Inflammatory macrophage (primary cell): ENCODE results near the gene RPS6KA5.
"Not testable (repeated sequence)": the region's sequence is repeated elsewhere in the genome, so short reads cannot be mapped to it uniquely, and the experiment has no call there.

Experiments used
- DNase-seq, 2 donors: peaks; one replicate each; pipeline ENCODE4 v3.0.0-alpha.2; 2020 to 2022

RPS6KA5 gene

GRCh38 chr14:90866833-90867232 lies 193.6 kb downstream of the RPS6KA5 start:
- DNase-seq: peak in 1 of 2 donors; percentile 9

GRCh38 chr14:90864741-90865140 lies 195.7 kb downstream of the RPS6KA5 start:
- no peak for DNase-seq

- DNase-seq: no peak
These were observed 201.9 kb downstream of the RPS6KA5 start for GRCh38 chr14:90858511-90858910.

DNA sequence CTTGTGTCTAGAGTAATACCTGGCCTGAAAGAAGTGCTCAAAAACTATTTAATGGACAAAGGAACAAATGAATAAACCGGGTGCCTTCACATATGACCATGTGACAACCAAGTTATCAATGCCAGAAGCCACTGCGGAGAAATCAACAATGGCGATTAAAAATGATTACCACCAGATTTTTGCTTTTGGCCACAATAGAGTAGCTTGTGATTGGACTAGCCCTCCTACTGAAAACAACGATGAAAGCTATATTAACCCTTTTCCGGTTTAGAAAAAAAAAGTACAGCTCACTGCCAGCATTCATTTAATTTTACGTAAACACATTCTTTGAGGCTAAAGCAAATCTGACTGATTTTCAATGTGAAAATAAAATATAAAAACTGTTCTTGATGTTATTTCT lies 202.6 kb downstream of the RPS6KA5 start:
- DNase-seq: no peak

DNA sequence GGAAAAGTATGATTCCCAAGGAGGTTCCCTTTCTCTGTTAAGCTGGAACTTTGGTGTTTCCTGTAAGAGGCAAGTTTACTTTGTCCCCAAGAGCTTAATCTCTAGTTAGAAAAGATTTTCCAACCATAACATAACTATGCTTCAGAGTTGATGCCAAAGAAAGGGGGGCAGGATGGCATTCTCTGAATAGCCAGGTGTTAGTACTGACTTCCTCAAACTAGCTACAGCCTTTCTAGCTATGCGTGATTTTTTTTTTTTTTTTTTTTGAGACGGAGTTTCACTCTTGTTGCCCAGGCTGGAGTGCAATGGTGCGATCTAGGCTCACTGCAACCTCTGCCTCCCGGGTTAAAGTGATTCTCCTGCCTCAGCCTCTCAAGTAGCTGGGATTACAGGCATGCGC lies 204.3 kb downstream of the RPS6KA5 start:
- DNase-seq: not testable (repeated sequence)

- no peak for DNase-seq
These were observed 207.3 kb downstream of the RPS6KA5 start for GRCh38 chr14:90853116-90853515.

DNA sequence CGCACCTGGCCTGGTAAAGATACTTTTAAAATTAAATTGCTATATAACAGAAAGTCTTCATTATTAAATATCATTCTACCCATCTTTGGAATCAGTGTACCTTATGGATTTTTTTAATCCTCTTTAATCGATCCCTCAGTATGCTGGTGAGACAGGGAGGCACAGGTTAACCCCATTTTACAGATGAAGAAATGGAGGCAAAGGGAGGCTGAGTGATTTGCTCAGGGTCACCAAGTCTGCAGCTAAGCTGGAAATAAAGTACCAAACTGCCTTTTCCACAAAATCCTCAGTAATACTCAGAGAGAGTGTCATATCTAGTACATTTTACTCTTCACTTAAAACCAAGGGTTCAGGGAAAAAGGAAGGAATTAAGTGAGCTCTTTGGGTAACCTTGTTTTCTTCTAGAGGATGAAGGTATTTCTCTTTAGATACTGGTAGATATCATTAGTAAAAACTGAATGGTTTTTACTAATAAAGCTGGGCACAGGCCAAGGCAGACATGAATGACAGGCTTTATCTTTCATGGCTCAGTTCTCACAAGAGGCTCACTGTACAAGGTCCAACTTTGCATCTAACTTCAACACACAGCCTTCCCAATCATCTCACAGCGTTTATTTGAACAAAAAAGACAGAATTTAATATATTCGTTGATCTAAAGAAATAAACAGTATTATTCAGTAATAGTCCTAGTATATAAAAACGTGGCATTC lies 209.0 kb downstream of the RPS6KA5 start:
- DNase-seq: no peak

- DNase-seq: no peak
These were observed 210.0 kb downstream of the RPS6KA5 start for GRCh38 chr14:90850487-90850886.

DNA sequence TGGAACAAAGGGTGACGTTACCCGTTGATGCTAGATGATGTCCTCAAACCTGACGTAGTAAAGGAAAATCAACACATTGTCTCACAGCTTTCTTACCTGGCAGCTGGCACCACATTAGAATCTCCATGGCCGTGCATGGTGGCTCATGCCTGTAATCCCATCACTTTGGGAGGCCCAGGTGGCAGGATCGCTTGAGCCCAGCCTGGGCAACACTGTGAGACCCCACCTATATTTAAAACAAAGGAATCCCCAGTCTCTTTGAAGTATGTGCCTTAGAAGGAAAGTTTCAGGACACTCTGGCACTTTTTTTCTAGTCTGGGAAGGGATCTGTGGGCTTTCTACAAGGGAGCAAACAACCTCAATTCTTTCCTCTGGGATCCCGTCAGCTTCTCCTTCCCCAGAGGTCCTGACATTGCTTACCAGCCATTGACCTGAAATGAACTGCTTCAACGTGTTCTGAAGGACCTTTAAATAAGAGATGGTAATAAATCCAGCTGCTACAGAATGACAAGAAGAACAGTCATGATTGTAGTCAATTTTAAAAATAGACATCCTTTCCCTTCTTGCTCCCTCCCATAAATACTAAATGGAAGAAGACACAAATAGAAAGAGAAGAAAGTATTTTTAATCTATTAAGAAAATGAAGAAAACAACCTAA lies 210.5 kb downstream of the RPS6KA5 start:
- DNase-seq: no peak

GRCh38 chr14:90848944-90849731 lies 211.3 kb downstream of the RPS6KA5 start:
- no peak for DNase-seq

DNA sequence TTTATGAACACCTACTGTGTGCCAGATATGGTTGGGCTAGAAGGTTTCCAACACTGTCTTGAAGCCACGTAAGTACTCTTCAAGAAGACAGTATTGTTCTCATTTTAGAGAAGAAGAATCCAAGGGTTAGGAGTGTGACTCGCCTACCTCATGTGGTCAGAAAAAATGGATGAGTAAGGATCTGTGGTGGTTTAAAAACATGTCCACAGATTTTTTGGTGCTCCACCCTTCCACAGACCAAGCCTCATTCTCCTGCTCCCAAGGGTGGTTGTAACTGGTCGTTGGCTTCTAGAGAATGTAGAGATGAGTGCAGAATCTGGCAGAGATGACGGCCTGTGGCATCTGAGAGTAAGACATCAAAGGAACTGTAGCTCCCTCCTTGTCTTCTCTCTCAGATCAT lies 213.9 kb downstream of the RPS6KA5 start:
- DNase-seq: peak in 1 of 2 donors; percentile 22

DNA sequence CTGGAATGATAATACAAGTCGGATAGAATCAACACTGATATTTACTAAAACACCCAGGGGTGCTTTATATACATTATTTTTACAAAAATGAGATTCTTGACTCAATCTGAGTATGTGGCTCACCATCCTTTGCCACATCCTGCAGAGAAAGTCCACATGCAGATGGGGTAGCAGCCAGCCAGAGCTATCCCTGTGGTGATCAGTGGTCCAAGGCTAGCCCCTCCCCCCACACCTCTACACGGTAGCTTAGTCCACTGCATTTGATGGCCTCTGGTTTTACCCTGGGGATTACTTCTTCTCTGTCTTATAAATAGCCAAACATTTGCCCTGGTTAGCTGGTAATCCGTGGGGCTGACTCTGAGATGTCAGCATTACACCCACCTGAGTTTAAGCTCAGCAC lies 216.1 kb downstream of the RPS6KA5 start:
- DNase-seq: no peak

GRCh38 chr14:90842726-90843125 lies 217.7 kb downstream of the RPS6KA5 start:
- peak; percentile 88 to 96 for DNase-seq

DNA sequence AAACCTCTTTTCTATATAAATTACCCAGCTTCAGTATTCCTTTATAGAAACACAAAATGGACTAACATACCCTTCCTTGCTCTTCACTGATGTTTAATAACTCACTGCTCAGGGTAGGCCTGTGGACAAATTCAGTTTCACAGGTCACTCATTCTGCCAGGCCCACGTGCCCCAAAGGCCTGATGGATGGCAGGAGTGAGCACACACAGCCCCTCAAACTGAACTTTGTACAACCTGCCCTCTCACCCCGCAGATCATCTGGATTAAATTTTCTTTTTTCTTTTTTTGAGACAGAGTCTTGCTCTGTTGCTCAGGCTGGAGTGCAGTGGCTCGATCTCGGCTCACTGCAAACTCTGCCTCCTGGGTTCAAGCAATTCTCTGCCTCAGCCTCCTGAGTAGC lies 219.8 kb downstream of the RPS6KA5 start:
- not testable (repeated sequence) for DNase-seq

- DNase-seq: no peak
These were observed 220.6 kb downstream of the RPS6KA5 start for GRCh38 chr14:90839889-90840266.

DNA sequence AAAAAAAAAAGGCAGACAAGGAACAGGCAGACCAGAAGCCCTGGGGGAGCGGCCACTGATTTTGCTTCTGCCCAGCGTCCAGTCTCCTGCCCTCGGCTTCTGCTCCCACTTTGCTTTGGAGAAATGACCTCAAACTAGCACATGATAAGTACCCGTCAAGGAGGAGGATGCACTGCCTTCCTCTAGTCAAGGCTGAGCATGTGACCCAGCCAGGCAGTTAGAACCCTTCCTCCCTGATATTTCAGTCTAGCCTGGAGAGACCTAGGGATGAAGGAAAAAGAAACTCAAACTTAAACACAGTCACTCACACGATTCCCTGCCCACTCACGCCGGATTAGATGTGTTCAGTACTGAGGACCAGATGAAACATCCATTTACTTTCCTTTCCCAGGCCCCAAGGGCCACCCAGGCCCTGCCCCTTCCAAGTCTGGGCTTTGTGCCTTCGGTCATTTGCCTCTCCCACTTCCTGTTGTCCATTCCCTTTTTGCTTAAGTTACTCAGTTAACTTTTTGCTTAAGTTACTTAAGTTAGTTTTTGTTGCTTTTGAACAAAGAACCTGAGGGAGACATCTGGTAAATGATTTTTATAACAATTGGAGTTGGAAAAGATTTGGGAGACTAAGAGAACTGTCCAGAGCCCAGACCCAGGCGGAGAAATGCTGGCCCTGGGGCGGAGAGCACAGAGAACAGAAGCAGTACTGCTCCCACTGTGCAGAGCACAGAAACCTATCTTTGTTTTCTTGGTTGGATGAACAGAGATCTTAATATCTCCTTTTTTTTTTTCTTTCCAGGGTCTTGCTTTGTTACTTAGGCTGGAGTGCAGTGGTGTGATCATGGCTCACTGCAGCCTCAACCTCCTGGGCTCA lies 221.2 kb downstream of the RPS6KA5 start:
- DNase-seq: peak; percentile 73 to 85

GRCh38 chr14:90838531-90838930 lies 221.9 kb downstream of the RPS6KA5 start:
- not testable (repeated sequence) for DNase-seq

DNA sequence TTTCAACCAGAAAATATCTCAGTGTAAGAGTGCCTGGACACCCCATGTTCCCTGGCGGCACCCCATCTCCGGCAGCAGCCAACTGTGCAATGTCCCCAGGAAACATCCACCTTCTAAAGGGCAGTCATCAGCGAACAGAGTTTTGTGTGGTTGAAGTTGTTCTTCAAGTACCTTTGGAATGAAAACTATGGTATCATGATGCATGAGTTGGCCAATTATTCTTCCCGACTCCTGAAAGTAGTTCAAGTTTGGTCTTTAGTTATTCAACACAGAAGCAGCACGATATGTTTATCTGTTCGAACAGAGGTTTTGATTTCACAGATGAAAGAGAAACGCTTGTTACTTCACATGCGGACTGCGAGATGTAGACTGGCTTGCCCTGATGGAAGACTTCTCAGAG lies 223.1 kb downstream of the RPS6KA5 start:
- no peak for DNase-seq

GRCh38 chr14:90836692-90837063 lies 223.8 kb downstream of the RPS6KA5 start:
- no peak for DNase-seq

DNA sequence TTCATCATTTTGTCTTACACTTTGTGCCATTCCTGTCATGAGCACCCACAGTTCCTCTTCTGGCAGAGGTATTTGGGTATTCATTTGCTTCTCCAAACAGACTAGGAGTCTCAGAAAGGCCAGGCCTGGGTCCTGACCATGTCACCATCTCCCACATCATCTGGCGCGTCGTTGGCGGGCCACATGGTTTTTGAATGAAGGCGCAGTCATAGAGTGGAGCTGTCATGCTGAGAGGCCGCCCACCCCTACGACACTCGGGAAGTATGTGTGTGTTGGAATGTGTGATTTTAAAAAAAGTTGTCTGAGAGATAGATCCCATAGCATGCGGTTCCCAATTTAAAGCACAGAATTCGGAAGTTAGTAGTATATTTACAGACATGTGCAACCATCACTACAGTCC lies 228.6 kb downstream of the RPS6KA5 start:
- no peak for DNase-seq

- DNase-seq: no peak
These were observed 229.3 kb downstream of the RPS6KA5 start for GRCh38 chr14:90830931-90831701.

DNA sequence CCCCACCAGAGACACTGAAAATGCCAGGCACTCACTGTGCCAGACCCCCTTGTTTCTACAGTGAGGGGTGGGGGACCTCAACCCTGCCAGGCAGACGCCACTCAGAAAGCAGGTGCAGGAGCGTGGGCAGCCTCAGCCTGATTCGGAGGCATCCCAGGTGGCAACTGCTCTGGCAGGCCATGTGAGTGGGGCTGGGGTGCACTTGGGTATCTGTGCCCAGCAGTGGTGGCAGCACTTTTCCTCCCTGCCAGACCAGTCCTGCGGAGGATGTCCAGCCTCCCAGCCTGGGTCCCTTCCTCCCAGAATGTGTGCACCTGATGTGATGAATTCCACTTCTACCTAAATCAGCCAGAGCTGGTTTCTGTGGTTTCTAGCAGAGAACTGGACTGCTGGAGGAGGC lies 230.8 kb downstream of the RPS6KA5 start:
- DNase-seq: no peak
